ENCODE data around the gene LIN7A.

Gene LIN7A

DNA sequence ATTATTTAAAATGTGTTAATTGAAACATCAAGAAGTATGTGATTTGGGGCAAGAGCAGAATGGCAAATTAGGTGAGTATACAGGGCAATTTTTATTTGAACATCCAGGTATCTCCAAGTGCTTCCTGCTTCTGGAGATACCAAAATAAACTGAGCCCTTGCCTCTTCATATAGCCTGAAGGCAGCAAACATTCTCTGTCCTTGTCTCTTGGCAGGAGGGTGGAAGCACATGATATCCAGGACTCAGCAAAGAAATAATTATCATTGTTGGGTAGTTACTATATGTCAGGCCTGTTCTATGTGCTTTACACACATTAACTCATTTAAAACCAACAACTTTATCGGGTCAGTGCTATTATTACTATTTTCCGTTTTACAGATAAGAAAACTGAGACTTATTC is 12.5 kb downstream of the LIN7A start:
- Histone ChIP-seq H3K27me3 (ENCODE audit: control insufficient read depth in 5 of 5, insufficient read depth in 4 of 5, low read length in 5 of 5) (no peaks in the 10 kb centered on the region), H3K4me1 (ENCODE audit: control insufficient read depth in 5 of 5, insufficient read depth in 5 of 5, low read length in 5 of 5) (no peaks in the 10 kb centered on the region), H3K27ac (ENCODE audit: low read depth, low read length) (no peak overlapping the region), H3K9me3 (ENCODE audit: control insufficient read depth in 5 of 5, low read length in 5 of 5) (no peaks in the 10 kb centered on the region), H3K4me3 (ENCODE audit: low read depth in 1 of 5, low read length in 5 of 5) (no peak overlapping the region), H3K9ac (ENCODE audit: low read length in 5 of 5) (no peak overlapping the region), H3K36me3 (ENCODE audit: control insufficient read depth in 5 of 5, insufficient read depth in 5 of 5, low read length in 5 of 5) (no peaks in the 10 kb centered on the region)

DNA sequence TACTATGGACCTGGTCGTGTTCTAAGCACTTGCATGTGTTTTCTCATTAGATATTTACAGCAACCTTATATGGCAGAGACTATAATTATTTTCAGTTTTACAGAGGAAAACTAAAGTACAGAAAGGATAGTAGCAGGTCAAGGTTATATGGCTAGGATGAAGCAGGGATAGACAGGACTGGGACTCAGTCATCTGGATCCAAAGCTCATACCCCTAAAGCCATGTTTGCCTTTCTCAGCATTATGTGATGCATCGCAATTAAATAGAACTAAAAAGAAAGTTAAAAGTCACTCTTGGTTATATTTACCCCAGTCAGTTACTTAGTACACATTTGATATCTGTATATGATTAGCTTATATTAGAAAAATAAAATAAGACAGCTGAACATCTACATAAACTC is 13.3 kb downstream of the LIN7A start:
- Histone ChIP-seq H3K36me3 (ENCODE audit: control insufficient read depth in 5 of 5, insufficient read depth in 5 of 5, low read length in 5 of 5) (no peaks in the 10 kb centered on the region), H3K27me3 (ENCODE audit: control insufficient read depth in 5 of 5, insufficient read depth in 4 of 5, low read length in 5 of 5) (no peaks in the 10 kb centered on the region), H3K27ac (ENCODE audit: low read depth, low read length) (no peak overlapping the region), H3K9ac (ENCODE audit: low read length in 5 of 5) (no peak overlapping the region), H3K4me1 (ENCODE audit: control insufficient read depth in 5 of 5, insufficient read depth in 5 of 5, low read length in 5 of 5) (no peaks in the 10 kb centered on the region), H3K9me3 (ENCODE audit: control insufficient read depth in 5 of 5, low read length in 5 of 5) (no peaks in the 10 kb centered on the region), H3K4me3 (ENCODE audit: low read depth in 1 of 5, low read length in 5 of 5) (no peak overlapping the region)

DNA sequence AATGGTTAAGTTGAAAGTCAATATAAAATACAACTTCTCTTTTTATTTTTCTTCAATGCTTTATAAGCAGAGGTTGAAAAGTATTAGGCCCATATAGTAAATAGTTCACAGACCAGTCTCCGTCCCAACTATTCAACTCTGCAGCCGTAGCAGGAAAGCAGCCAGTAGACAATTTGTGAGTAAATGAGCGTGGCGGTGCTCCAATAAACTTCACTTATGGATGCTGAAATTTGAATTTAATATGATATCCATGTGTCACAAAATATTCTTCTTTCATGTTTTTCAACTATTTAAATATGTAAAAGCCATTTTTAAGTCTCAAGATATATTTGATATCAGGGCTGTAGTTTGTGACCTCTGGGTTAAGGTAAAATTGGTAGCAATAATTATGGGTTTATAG is 17.7 kb downstream of the LIN7A start:
- H3K27ac ChIP-seq (ENCODE audit: low read depth, low read length), result no peak overlapping the region
- H3K9ac ChIP-seq (ENCODE audit: low read length in 5 of 5), result no peak overlapping the region
- H3K9me3 ChIP-seq (ENCODE audit: control insufficient read depth in 5 of 5, low read length in 5 of 5), result peaks cover 0 to 4% (median 0%) of the 10 kb centered on the region in 5 donors
- H3K27me3 ChIP-seq (ENCODE audit: control insufficient read depth in 5 of 5, insufficient read depth in 4 of 5, low read length in 5 of 5), result no peaks in the 10 kb centered on the region
- H3K4me1 ChIP-seq (ENCODE audit: control insufficient read depth in 5 of 5, insufficient read depth in 5 of 5, low read length in 5 of 5), result no peaks in the 10 kb centered on the region
- H3K36me3 ChIP-seq (ENCODE audit: control insufficient read depth in 5 of 5, insufficient read depth in 5 of 5, low read length in 5 of 5), result no peaks in the 10 kb centered on the region
- H3K4me3 ChIP-seq (ENCODE audit: low read depth in 1 of 5, low read length in 5 of 5), result no peak overlapping the region

DNA sequence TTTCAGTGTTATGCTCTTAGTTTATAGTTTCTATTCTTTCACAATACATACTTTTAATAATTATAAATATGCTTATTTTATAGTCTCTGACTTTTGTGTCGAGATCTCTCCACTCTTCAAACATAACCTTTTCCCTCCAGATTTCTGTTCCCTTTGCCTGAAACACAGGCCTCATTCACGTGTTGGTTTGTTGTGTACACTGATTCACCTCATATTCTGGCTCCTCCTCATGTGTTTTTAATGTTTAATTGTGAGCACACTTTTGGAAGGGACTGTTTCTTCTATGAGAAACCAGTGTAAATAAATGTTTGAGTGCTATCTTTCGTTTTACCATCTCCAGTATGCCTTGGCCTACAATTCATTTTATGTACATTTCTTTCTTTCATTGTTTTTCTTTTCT is 20.1 kb downstream of the LIN7A start:
- H3K4me1 ChIP-seq (ENCODE audit: control insufficient read depth in 5 of 5, insufficient read depth in 5 of 5, low read length in 5 of 5), result no peaks in the 10 kb centered on the region
- no peaks in the 10 kb centered on the region for H3K36me3 ChIP-seq (ENCODE audit: control insufficient read depth in 5 of 5, insufficient read depth in 5 of 5, low read length in 5 of 5)
- peaks cover 0 to 4% (median 0%) of the 10 kb centered on the region in 5 donors for H3K9me3 ChIP-seq (ENCODE audit: control insufficient read depth in 5 of 5, low read length in 5 of 5)
- H3K4me3 ChIP-seq (ENCODE audit: low read depth in 1 of 5, low read length in 5 of 5), result no peak overlapping the region
- no peak overlapping the region for H3K27ac ChIP-seq (ENCODE audit: low read depth, low read length)
- H3K27me3 ChIP-seq (ENCODE audit: control insufficient read depth in 5 of 5, insufficient read depth in 4 of 5, low read length in 5 of 5), result no peaks in the 10 kb centered on the region
- no peak overlapping the region for H3K9ac ChIP-seq (ENCODE audit: low read length in 5 of 5)

DNA sequence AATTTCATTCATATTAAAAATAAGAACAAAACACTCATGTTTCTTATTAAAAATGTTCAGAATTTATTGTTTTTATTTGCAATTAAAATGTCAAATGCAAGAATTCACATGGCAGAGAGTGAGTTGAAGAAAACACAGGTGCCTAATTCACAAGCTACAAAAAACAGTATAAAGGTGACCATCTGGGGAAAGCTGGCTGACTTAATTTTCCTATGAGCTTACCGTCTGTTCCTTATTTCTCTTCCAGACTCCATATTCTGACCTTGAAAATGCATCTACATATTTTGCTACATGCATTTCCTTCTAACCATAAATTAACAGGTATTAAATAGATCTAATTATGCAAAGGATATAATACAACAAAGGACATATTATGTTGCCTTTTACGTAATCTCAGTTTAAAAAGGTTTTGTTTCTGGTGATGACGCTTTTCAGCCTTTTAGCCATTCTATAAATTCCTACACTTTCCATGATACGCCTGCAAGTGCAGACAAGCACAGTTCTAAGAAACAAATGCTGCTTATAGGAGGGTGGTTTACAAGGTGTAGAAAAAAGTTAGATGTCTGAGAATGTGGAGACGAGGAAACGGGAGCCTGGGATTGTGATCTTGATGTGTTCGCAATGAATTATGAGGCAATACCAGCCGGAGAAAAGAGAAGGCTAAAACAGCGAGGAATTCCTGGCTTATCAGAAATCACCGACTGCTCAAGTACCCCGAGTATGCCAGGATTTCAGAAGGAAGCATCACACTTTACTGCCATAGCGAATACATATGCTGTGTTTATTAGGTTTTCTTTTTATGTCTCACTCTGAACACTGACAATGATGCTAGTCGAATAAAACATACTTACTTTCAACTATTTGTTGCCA is 24.6 kb downstream of the LIN7A start:
- Histone ChIP-seq H3K27me3 (ENCODE audit: control insufficient read depth in 5 of 5, insufficient read depth in 4 of 5, low read length in 5 of 5) (no peaks in the 10 kb centered on the region), H3K4me3 (ENCODE audit: low read depth in 1 of 5, low read length in 5 of 5) (no peak overlapping the region), H3K4me1 (ENCODE audit: control insufficient read depth in 5 of 5, insufficient read depth in 5 of 5, low read length in 5 of 5) (no peaks in the 10 kb centered on the region), H3K9ac (ENCODE audit: low read length in 5 of 5) (no peak overlapping the region), H3K36me3 (ENCODE audit: control insufficient read depth in 5 of 5, insufficient read depth in 5 of 5, low read length in 5 of 5) (no peaks in the 10 kb centered on the region), H3K27ac (ENCODE audit: low read depth, low read length) (no peak overlapping the region), H3K9me3 (ENCODE audit: control insufficient read depth in 5 of 5, low read length in 5 of 5) (peaks cover 0 to 4% (median 0%) of the 10 kb centered on the region in 5 donors)

DNA sequence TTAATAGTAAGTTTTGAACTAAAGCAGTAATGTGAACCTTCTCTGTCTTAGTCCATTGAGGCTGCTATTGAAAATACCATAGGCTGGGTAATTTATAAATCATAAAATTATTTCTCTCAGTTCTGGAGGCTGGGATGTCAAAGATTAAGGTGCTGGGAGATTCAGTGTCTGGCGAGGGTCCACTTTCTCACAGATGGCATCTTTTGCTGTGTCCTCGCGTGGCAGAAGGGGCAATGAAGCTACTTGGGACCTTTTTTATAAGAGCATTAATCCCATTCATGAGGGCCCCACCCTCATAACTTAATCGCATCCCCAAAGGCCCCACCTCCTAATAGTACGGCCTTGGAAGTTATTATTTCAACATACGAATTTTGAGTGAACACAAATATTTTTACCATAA is 28.4 kb downstream of the LIN7A start:
- Histone ChIP-seq H3K4me3 (ENCODE audit: low read depth in 1 of 5, low read length in 5 of 5) (no peak overlapping the region), H3K9ac (ENCODE audit: low read length in 5 of 5) (no peak overlapping the region), H3K36me3 (ENCODE audit: control insufficient read depth in 5 of 5, insufficient read depth in 5 of 5, low read length in 5 of 5) (no peaks in the 10 kb centered on the region), H3K27me3 (ENCODE audit: control insufficient read depth in 5 of 5, insufficient read depth in 4 of 5, low read length in 5 of 5) (no peaks in the 10 kb centered on the region), H3K4me1 (ENCODE audit: control insufficient read depth in 5 of 5, insufficient read depth in 5 of 5, low read length in 5 of 5) (no peaks in the 10 kb centered on the region), H3K9me3 (ENCODE audit: control insufficient read depth in 5 of 5, low read length in 5 of 5) (no peaks in the 10 kb centered on the region), H3K27ac (ENCODE audit: low read depth, low read length) (no peak overlapping the region)

DNA sequence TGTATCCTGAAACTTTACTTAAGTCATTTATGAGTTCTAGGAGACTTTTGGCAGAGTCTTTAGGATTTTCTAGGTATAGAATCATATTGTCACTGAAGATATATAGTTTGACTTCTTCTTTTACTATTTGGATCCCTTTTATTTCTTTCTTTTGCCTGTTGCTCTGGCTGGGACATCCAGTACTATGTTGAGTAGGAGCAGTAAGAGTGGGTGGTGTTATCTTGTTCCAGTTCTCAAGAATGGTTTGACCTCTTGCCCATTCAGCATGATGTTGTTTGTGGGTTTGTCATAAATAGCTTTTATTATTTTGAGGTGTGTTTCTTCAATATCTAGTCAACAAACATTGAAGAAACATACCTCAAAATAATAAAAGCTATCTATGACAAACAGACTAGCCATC is 35.0 kb downstream of the LIN7A start:
- no peak overlapping the region for H3K27ac ChIP-seq (ENCODE audit: low read depth, low read length)
- no peaks in the 10 kb centered on the region for H3K27me3 ChIP-seq (ENCODE audit: control insufficient read depth in 5 of 5, insufficient read depth in 4 of 5, low read length in 5 of 5)
- no peaks in the 10 kb centered on the region for H3K4me1 ChIP-seq (ENCODE audit: control insufficient read depth in 5 of 5, insufficient read depth in 5 of 5, low read length in 5 of 5)
- H3K9ac ChIP-seq (ENCODE audit: low read length in 5 of 5), result no peak overlapping the region
- H3K36me3 ChIP-seq (ENCODE audit: control insufficient read depth in 5 of 5, insufficient read depth in 5 of 5, low read length in 5 of 5), result no peaks in the 10 kb centered on the region
- no peaks in the 10 kb centered on the region for H3K9me3 ChIP-seq (ENCODE audit: control insufficient read depth in 5 of 5, low read length in 5 of 5)
- no peak overlapping the region for H3K4me3 ChIP-seq (ENCODE audit: low read depth in 1 of 5, low read length in 5 of 5)

DNA sequence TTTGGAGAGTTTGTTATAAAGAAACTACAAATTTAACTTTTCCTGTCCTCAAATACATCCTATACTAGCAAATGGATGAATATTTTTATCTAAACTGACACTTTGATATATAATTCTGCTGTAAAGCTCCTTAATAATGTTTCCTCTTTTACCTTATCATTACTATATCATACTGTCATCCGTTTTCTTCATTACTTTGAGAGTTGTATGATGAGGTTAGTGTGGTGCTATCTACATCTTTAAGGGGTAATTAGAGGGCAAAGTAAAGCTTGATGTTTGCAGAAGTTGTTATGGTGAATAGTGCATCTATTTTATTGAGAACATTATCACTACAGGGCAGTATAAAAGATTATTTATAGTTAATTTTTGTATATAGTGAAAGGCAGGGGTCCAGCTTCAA is 36.1 kb downstream of the LIN7A start:
- no peaks in the 10 kb centered on the region for H3K27me3 ChIP-seq (ENCODE audit: control insufficient read depth in 5 of 5, insufficient read depth in 4 of 5, low read length in 5 of 5)
- no peak overlapping the region for H3K4me3 ChIP-seq (ENCODE audit: low read depth in 1 of 5, low read length in 5 of 5)
- H3K4me1 ChIP-seq (ENCODE audit: control insufficient read depth in 5 of 5, insufficient read depth in 5 of 5, low read length in 5 of 5), result no peaks in the 10 kb centered on the region
- no peaks in the 10 kb centered on the region for H3K9me3 ChIP-seq (ENCODE audit: control insufficient read depth in 5 of 5, low read length in 5 of 5)
- no peak overlapping the region for H3K9ac ChIP-seq (ENCODE audit: low read length in 5 of 5)
- no peaks in the 10 kb centered on the region for H3K36me3 ChIP-seq (ENCODE audit: control insufficient read depth in 5 of 5, insufficient read depth in 5 of 5, low read length in 5 of 5)
- no peak overlapping the region for H3K27ac ChIP-seq (ENCODE audit: low read depth, low read length)

DNA sequence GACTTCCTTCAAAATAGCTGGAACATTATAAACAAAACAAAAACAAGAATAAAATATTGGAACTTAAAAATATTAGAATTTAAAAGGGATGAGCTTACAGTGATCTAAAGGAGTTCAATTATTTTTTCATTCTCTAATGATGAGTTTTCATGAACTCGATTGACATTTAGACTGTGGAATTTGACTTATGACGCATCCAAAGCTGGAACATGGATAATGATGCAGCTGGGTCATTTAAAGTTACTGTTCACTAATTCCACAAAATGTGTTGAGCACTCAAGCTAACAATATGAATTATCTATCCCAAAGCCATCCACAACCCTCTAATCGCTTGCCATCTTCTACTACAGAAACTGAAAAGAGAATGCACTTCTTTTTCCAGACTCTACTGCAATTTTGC is 42.5 kb downstream of the LIN7A start:
- Histone ChIP-seq H3K9ac (ENCODE audit: low read length in 5 of 5) (no peak overlapping the region), H3K9me3 (ENCODE audit: control insufficient read depth in 5 of 5, low read length in 5 of 5) (no peaks in the 10 kb centered on the region), H3K27me3 (ENCODE audit: control insufficient read depth in 5 of 5, insufficient read depth in 4 of 5, low read length in 5 of 5) (no peaks in the 10 kb centered on the region), H3K27ac (ENCODE audit: low read depth, low read length) (no peak overlapping the region), H3K36me3 (ENCODE audit: control insufficient read depth in 5 of 5, insufficient read depth in 5 of 5, low read length in 5 of 5) (no peaks in the 10 kb centered on the region), H3K4me3 (ENCODE audit: low read depth in 1 of 5, low read length in 5 of 5) (no peak overlapping the region), H3K4me1 (ENCODE audit: control insufficient read depth in 5 of 5, insufficient read depth in 5 of 5, low read length in 5 of 5) (no peaks in the 10 kb centered on the region)

DNA sequence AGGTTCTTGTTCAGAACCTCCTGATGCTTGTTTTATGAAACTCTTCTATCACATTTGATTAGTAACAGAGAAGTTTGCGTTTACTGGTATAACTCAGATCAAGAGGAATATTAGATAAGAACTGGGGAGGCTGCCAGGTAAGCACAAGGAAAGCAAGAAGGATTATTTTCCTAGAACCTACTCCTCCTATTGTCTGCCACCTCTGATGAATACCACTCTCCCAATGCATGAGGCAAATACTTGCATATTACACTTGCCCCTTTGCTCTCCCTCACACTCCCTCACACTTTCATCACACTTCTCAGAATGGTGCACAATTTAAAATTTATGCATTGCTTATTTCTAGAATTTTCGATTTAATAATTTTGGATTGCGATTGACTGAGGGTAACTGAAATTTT is 43.6 kb downstream of the LIN7A start:
- Histone ChIP-seq H3K4me1 (ENCODE audit: control insufficient read depth in 5 of 5, insufficient read depth in 5 of 5, low read length in 5 of 5) (no peaks in the 10 kb centered on the region), H3K9me3 (ENCODE audit: control insufficient read depth in 5 of 5, low read length in 5 of 5) (no peaks in the 10 kb centered on the region), H3K27me3 (ENCODE audit: control insufficient read depth in 5 of 5, insufficient read depth in 4 of 5, low read length in 5 of 5) (no peaks in the 10 kb centered on the region), H3K36me3 (ENCODE audit: control insufficient read depth in 5 of 5, insufficient read depth in 5 of 5, low read length in 5 of 5) (no peaks in the 10 kb centered on the region), H3K9ac (ENCODE audit: low read length in 5 of 5) (no peak overlapping the region), H3K4me3 (ENCODE audit: low read depth in 1 of 5, low read length in 5 of 5) (no peak overlapping the region), H3K27ac (ENCODE audit: low read depth, low read length) (no peak overlapping the region)
